ENCODE measurements around the gene TRAK2. TPM values are rescaled to one million over a fixed set of nuclear protein-coding genes. Genes with fewer than 3 reads are reported as not detected.
A peak's percentile ranks its signal among the peaks of the same experiment; 100 is the strongest.

TRAK2 gene
- total and polyA plus RNA-seq, 2 experiments from 2014 or later = 6.7 to 17.0 TPM

- TF ChIP-seq EZH2 (IDR thresholded peaks at IDR 0.05; ENCODE audit: low read depth, unreplicated experiment) = no peak
- no peak for TF ChIP-seq CREB1 (CRISPR knock-in tag; IDR thresholded peaks at IDR 0.05; ENCODE audit: low read depth)
Observed at GRCh38 chr2:201366146-201366545, 85.1 kb downstream of the TRAK2 start (continued).

GRCh38 chr2:201363857-201364560 is 87.2 kb downstream of the TRAK2 start:
- Histone ChIP-seq H3K4me3 (no peak overlapping the region), H2AFZ (no peak overlapping the region), H3K4me2 (no peak overlapping the region), H3F3A (replicated peaks; ENCODE audit: low read depth) (no peaks in the 10 kb centered on the region), H4K20me1 (replicated peaks; ENCODE audit: insufficient read depth) (no peaks in the 10 kb centered on the region), H3K36me3 (ENCODE audit: insufficient read depth) (no peaks in the 10 kb centered on the region), H3K27ac (ENCODE audit: low read depth) (no peak overlapping the region), H3K4me1 (ENCODE audit: insufficient read depth) (no peaks in the 10 kb centered on the region), H3K79me2 (replicated peaks; ENCODE audit: insufficient read depth) (no peaks in the 10 kb centered on the region), H3K9me2 (ENCODE audit: insufficient read depth) (no peaks in the 10 kb centered on the region), H3K27me3 (ENCODE audit: insufficient read depth) (no peaks in the 10 kb centered on the region)
- peak overlapping the region; percentile 24; the same call in 1 of the 2 replicates for H3K27ac Mint-ChIP-seq
- ATAC-seq = peak; percentile 97
- no peaks in the 10 kb centered on the region for H3K27me3 Mint-ChIP-seq (ENCODE audit: insufficient read depth, low read depth, poor library complexity)
- TF ChIP-seq, protein P1, sequence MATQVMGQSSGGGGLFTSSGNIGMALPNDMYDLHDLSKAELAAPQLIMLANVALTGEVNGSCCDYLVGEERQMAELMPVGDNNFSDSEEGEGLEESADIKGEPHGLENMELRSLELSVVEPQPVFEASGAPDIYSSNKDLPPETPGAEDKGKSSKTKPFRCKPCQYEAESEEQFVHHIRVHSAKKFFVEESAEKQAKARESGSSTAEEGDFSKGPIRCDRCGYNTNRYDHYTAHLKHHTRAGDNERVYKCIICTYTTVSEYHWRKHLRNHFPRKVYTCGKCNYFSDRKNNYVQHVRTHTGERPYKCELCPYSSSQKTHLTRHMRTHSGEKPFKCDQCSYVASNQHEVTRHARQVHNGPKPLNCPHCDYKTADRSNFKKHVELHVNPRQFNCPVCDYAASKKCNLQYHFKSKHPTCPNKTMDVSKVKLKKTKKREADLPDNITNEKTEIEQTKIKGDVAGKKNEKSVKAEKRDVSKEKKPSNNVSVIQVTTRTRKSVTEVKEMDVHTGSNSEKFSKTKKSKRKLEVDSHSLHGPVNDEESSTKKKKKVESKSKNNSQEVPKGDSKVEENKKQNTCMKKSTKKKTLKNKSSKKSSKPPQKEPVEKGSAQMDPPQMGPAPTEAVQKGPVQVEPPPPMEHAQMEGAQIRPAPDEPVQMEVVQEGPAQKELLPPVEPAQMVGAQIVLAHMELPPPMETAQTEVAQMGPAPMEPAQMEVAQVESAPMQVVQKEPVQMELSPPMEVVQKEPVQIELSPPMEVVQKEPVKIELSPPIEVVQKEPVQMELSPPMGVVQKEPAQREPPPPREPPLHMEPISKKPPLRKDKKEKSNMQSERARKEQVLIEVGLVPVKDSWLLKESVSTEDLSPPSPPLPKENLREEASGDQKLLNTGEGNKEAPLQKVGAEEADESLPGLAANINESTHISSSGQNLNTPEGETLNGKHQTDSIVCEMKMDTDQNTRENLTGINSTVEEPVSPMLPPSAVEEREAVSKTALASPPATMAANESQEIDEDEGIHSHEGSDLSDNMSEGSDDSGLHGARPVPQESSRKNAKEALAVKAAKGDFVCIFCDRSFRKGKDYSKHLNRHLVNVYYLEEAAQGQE (IDR thresholded peaks at IDR 0.05; ENCODE audit: unreplicated experiment) = no peak
- TF ChIP-seq STAT1 (IDR thresholded peaks at IDR 0.05; ENCODE audit: unreplicated experiment) = no peak
- TF ChIP-seq CREB1 (CRISPR knock-in tag; IDR thresholded peaks at IDR 0.05; ENCODE audit: low read depth) = no peak
- TF ChIP-seq, protein P2, sequence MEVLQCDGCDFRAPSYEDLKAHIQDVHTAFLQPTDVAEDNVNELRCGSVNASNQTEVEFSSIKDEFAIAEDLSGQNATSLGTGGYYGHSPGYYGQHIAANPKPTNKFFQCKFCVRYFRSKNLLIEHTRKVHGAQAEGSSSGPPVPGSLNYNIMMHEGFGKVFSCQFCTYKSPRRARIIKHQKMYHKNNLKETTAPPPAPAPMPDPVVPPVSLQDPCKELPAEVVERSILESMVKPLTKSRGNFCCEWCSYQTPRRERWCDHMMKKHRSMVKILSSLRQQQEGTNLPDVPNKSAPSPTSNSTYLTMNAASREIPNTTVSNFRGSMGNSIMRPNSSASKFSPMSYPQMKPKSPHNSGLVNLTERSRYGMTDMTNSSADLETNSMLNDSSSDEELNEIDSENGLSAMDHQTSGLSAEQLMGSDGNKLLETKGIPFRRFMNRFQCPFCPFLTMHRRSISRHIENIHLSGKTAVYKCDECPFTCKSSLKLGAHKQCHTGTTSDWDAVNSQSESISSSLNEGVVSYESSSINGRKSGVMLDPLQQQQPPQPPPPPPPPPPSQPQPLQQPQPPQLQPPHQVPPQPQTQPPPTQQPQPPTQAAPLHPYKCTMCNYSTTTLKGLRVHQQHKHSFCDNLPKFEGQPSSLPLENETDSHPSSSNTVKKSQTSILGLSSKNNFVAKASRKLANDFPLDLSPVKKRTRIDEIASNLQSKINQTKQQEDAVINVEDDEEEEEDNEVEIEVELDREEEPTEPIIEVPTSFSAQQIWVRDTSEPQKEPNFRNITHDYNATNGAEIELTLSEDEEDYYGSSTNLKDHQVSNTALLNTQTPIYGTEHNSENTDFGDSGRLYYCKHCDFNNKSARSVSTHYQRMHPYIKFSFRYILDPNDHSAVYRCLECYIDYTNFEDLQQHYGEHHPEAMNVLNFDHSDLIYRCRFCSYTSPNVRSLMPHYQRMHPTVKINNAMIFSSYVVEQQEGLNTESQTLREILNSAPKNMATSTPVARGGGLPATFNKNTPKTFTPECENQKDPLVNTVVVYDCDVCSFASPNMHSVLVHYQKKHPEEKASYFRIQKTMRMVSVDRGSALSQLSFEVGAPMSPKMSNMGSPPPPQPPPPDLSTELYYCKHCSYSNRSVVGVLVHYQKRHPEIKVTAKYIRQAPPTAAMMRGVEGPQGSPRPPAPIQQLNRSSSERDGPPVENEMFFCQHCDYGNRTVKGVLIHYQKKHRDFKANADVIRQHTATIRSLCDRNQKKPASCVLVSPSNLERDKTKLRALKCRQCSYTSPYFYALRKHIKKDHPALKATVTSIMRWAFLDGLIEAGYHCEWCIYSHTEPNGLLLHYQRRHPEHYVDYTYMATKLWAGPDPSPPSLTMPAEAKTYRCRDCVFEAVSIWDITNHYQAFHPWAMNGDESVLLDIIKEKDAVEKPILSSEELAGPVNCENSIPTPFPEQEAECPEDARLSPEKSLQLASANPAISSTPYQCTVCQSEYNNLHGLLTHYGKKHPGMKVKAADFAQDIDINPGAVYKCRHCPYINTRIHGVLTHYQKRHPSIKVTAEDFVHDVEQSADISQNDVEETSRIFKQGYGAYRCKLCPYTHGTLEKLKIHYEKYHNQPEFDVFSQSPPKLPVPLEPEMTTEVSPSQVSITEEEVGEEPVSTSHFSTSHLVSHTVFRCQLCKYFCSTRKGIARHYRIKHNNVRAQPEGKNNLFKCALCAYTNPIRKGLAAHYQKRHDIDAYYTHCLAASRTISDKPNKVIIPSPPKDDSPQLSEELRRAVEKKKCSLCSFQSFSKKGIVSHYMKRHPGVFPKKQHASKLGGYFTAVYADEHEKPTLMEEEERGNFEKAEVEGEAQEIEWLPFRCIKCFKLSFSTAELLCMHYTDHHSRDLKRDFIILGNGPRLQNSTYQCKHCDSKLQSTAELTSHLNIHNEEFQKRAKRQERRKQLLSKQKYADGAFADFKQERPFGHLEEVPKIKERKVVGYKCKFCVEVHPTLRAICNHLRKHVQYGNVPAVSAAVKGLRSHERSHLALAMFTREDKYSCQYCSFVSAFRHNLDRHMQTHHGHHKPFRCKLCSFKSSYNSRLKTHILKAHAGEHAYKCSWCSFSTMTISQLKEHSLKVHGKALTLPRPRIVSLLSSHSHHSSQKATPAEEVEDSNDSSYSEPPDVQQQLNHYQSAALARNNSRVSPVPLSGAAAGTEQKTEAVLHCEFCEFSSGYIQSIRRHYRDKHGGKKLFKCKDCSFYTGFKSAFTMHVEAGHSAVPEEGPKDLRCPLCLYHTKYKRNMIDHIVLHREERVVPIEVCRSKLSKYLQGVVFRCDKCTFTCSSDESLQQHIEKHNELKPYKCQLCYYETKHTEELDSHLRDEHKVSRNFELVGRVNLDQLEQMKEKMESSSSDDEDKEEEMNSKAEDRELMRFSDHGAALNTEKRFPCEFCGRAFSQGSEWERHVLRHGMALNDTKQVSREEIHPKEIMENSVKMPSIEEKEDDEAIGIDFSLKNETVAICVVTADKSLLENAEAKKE (CRISPR knock-in tag; IDR thresholded peaks at IDR 0.05) = no peak
- TF ChIP-seq CTCF (conservative IDR thresholded peaks at IDR 0.05; ENCODE audit: low read depth in 2 of 2) = peak; percentile 91 to 97
- no peak for TF ChIP-seq EZH2phosphoT487 (IDR thresholded peaks at IDR 0.05; ENCODE audit: unreplicated experiment)
- TF ChIP-seq JUNB (IDR thresholded peaks at IDR 0.05; ENCODE audit: unreplicated experiment) = no peak
- TF ChIP-seq ZNF114 (CRISPR knock-in tag; IDR thresholded peaks at IDR 0.05) = no peak
- no peak overlapping the region for H3K4me3 Mint-ChIP-seq
- DNase-seq (ENCODE audit: low spot score) = peak; percentile 80
- H3K36me3 Mint-ChIP-seq (ENCODE audit: low read depth) = peaks cover 12% of the 10 kb centered on the region; the same call in 2 of the 3 replicates
- no peaks in the 10 kb centered on the region for H3K4me1 Mint-ChIP-seq
- peaks cover 10% of the 10 kb centered on the region; the same call in 2 of the 3 replicates for H3K9me3 Mint-ChIP-seq

Data from GM23338 (cell line).